Measurements from ENCODE around the gene CHKA.

CHKA gene

GRCh38 chr11:68121067-68121899 is at the start of gene CHKA:
Gene CHKA, minus strand, starts transcription at chr11:68121388. Its CDS starts 211 bp downstream, at chr11:68121177.
- peak; percentile 85 for DNase-seq (ENCODE audit: low spot score)

DNA sequence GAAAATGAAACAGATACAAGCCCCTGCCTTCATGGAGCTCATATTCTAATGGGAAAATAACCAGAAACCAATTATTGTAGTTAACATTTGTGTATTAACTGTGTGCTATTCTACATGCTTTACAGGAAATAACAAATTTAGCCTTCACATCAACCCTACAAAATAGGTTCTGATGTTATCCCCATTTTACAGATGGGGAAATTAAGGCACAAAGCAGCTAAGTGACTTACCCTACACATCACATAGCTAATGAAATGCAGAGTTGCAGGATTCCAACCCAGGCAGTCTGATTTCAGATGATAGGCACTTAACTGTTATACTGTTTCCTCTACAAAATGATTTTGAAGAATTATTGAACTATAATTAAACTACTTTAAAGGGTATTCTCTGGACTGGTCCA is 48.3 kb upstream of the CHKA start:
- no peak for DNase-seq (ENCODE audit: low spot score)

DNA sequence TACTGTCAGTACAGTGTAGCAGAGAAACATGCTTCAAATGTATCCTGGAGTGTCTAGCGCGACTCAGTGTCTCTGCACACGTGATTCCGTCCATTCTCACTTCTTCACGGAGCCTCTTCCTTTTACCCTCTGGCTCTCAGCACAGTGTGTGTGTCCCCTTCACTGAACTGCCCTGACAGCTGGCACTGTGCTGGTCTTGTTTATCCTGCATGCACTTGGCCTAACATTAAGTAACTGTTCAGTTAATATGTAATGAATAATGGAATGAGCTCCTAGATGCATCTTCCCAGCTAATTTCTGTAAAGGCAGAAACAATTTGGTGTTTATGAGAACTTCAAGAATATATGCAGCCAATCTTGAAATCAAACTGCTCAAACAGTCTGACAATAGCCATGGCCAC is 47.5 kb upstream of the CHKA start:
- DNase-seq (ENCODE audit: low spot score) = no peak

GRCh38 chr11:68167474-68167873 is 46.3 kb upstream of the CHKA start:
- no peak for DNase-seq (ENCODE audit: low spot score)

GRCh38 chr11:68166969-68167368 is 45.8 kb upstream of the CHKA start:
- DNase-seq (ENCODE audit: low spot score) = no peak

DNA sequence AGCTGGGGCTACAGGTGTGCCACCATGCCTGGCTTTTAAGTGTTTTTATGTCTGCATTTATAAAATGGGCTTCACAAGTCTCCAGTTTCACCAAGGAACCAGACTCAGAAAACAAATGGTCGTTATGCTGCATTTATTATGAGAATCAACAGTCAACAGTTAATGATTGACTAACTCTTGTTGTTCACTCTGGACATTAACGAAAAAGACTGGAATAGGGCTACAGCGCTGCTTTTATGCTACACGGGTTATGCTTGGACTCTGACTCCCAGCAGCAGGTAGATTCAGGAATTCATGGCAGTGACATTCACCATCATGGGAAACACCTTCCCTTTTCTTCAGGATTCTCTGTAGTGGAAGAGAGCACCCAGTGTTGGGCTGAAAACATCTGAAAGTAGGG is 44.4 kb upstream of the CHKA start:
- no peak for DNase-seq (ENCODE audit: low spot score)

- peak; percentile 29 for DNase-seq (ENCODE audit: low spot score)
Measured at GRCh38 chr11:68164437-68164836, 43.2 kb upstream of the CHKA start.

GRCh38 chr11:68163691-68164090 is 42.5 kb upstream of the CHKA start:
- DNase-seq (ENCODE audit: low spot score) = no peak

DNA sequence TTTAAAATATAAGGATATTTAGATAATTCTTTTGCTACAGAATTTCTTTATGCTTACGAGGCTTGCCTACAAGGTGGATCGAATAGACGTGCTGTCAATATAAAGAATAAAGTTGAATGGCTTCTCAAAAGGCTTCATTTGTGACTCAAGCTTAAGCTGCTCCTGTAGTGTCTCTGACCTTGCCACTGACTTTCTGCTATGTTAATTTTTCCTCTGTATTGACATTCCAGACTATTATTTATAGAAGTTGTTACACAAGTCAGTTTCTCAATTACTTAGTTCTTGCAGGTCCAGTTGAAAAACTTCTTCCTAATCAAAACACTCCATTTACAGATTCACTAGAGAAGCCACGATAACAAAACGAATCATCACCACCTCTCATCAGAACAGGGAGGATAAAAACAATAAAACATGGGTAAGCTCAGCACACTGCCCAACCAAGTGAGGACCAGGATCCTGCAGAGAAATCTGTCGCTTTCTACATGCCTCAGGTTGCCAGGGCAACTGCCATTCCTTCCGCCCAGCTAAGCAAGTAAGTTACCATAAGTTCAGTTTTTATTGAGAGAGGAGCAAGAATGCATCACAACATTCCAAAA is 39.0 kb upstream of the CHKA start:
- no peak for DNase-seq (ENCODE audit: low spot score)

GRCh38 chr11:68159665-68160064 is 38.5 kb upstream of the CHKA start:
- DNase-seq (ENCODE audit: low spot score) = no peak

DNA sequence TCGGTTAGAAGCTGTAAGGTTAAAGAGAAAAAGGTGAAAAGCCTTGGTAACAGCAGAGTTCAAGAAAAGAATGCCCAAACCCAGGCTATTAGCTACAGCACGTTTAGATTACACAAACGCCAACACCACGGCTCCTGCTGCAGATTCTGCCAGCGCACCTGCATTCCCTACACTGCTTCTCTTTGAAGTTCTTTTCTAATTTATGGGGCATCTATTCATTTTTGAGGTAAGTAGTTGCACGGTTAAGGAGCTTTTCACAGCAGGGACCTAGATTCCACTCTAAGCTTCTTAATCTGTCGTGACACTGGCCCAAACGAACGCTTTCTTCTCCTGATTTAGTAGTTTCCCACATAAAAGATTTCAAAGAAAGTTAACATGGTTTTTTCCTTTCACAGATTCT is 38.0 kb upstream of the CHKA start:
- no peak for DNase-seq (ENCODE audit: low spot score)

DNA sequence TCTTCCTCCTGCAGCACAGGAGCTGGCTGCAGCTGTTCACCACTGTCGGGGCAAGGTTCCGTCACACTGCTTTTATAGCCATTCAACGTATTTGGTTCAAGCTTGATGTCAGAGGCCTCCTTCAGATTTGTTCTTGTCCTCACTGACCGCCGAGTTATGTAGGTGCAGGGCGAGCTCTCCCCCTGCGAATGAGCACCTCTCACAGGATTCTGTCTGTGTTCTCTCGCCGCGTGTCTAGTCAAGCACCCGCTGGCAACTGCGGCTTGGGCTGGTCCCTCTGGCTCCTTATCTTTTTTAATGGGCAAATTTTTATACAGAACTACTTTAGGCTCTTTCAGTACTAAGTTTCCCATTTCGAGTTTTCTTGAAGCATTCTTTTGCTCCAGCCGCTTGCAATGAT is 37.4 kb upstream of the CHKA start:
- no peak for DNase-seq (ENCODE audit: low spot score)

- no peak for DNase-seq (ENCODE audit: low spot score)
Measured at GRCh38 chr11:68153742-68154141, 32.6 kb upstream of the CHKA start.

DNA sequence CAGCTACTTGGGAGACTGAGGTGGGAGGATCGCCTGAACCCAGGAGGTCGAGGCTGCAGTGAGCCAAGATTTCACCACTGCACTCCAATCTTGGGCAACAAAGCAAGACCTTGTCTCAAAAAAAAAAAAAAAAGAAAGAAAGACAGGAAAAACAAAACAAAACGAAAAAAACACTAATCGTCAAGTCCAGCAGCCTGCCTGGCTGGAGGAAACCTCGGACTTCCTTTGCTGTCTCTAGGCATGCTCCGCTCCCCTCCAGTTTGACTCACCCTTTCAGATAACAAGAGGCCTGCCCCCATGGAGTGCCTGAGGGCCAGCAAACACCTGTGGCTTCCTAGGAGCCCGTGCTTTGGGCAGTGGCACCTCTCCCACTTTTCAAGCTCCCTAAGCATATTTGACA is 28.8 kb upstream of the CHKA start:
- peak; percentile 33 for DNase-seq (ENCODE audit: low spot score)

GRCh38 chr11:68149417-68149816 is 28.2 kb upstream of the CHKA start:
- no peak for DNase-seq (ENCODE audit: low spot score)

DNA sequence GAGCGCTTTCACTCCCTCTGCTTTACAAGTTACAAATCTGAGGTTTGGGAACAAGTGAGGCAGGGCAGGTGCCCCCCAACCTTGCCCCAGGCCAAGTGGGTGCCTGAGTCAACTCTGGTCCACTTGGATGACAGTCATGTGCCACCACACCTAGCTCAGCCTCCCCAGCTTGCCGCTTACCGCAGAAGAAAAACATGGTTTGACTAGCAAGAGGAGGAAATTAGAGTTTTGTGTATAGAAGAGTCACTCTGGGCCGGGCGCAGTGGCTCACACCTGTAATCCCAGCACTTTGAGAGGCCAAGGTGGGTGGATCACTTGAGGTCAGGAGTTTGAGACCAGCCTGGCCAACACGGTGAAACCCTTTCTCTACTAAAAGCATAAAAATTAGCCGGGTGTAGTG is 27.7 kb upstream of the CHKA start:
- no peak for DNase-seq (ENCODE audit: low spot score)

DNA sequence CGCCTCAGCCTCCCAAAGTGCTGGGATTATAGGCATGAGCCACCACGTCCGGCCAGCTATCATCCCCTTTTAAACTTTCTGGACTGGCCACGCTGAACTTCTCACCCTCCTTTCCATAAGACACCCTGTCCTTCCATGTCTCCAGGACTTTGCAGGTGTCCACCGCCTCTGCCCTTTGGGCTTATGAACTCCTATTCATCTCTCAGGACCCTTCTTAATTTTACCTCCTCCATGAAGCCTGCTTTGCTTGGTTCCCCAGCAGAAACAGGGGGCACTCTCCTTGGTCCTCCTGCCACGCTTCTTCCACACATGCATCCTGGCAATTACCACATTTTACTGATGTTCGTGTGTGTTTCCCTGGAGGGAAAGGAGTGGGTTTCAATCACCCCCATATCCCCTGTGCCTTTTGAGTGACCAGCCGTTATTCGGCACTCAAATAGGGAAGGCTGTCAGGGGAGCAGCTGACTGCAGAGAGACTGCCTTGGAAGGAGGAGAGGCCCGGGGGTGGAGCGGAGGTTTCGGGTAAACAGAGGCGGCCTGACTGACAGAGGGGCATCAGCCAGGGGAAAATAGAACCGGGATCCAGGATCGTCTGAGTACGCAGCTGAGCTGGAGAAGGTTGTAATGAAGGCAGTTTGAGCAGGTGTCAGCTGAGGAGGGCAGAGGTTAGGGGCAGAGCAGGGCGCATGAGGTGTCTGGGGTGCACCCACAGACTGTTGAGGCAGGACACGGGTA is 27.1 kb upstream of the CHKA start:
- DNase-seq (ENCODE audit: low spot score) = no peak

DNA sequence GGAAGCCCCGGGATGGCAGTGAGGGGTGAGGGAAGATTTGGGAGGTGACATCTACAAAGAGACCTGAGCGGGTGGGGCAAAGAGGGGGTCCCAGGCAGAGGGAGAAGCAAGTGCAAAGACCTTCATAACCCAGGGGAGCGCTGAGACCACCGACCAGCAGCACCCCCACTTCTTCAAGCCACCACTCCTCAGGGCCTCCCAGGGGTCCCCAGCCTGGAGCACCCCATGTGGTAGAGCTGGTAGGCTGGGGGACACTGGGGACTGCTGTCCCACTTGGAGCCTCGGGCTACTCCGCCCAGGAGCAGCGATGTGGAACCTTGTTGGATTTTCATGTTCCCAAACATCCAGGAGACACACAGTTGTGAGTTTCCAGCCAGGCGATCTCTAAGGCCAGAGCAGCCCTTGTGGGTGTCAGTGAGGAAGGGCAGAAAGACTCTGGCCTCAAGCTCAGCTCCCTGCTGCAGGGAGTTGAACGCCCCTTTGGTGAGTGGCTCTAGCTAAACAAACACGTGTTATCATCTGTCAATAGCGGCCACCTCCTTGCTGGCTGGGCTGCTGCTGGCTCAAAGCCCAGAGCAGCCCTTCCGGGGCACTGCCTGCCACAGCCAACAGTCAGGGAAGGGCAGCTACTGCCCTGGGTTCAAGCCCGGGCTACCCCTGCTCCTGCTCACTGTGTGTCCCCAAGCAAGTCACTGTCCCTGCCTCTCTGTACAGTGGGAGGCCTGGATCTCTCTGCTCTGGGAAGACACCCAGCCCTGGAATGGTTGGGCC is 25.7 kb upstream of the CHKA start:
- no peak for DNase-seq (ENCODE audit: low spot score)

- no peak for DNase-seq (ENCODE audit: low spot score)
Measured at GRCh38 chr11:68146010-68146540, 24.9 kb upstream of the CHKA start.

DNA sequence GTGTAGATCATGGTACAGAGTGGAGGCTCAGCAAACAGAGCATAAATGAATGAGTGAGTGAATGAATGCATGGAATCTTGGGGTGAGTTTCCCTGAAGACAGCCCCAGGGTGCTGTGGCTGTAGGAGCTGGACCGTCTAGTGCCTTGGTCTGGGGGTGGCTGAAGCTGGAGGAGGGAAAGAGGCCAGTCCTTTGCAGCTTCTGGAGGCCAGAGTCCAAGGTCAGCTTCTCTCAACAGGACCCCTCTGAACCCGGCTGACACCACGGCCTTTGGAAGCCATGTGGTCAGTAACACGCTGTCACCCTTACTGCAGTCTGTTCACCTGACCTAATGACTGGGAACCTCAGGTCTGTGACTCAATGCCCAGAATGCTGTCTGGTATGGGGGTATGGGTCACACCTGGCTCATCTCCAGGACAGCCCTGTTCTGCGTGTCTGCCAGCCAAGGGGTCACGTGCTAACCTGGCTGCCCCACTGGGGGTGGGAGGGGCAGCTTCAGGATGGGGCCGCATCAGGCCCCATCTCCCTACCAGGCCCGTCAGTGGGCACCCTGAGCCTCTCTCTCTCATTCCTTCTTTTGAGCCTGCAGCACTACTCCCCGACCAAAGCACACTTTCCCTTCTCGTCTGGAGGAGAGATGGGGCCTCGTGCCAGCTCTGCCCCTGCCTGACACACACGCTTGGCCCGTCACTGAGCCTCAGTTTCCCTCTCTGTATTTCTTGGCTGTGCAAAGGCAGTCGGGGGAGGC is 24.1 kb upstream of the CHKA start:
- DNase-seq (ENCODE audit: low spot score) = no peak

DNA sequence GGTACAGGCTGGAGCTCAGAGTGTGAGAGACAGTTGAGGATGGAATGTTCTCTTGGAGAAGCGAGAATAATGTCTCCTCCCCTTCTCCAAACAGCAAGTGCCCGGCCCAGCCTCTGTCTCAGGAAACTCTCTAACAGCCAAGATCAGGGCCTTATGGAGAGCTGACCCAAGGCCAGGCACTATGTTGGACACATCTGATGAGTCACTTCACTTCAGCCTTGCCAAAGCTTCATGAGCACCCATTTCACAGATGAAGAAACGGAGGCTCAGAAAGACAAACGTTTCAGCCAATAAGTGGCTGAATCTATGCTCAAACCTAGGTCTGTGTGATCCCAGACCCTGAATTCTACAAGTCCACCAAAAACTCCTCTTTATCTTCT is 22.1 kb upstream of the CHKA start:
- no peak for DNase-seq (ENCODE audit: low spot score)
